SK-N-MC (cell line): ENCODE results near the gene MAFB.

ENCODE experiments used
- EZH2 ChIP-seq: fragments of 200-600 bp; sonication (generic); IDR thresholded peaks from one replicate; pipeline ENCODE4 v1.6.1; 2017; ENCODE audit warnings: antibody characterized with exemption
- FOXP2 ChIP-seq: optimal IDR thresholded peaks from 2 replicates; pipeline ENCODE3; 2011; ENCODE audit warnings: mild to moderate bottlenecking, moderate library complexity; ENCODE audit not compliant: insufficient read depth; ENCODE audit errors: extremely low read length, control extremely low read depth
- POLR2AphosphoS5 ChIP-seq: IDR thresholded peaks from 2 replicates; pipeline ENCODE4 v1.6.1; 2012; ENCODE audit warnings: mild to moderate bottlenecking, low read depth, low read length, borderline replicate concordance

DNA sequence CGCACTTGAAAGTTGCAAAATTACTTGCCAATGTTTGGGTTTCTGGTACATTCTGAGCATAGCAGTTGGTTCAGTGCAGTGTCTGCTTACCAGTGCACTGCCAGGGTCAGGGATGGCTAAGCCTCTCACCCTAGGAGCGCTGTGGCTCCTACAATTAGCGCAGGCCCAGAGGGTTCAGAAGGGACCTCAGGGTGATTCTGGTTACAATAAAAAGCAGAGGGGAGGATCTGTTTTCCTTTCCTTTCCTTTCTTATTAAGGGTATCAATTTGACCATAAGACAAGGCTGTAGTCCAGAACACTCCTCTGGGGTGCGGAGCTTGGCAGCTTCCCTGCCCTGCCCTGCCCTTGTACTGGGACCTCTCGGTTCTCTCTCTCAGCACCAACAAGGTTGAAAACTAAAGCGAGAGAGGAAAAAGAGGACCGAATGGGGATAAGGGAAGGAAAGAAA is 2.6 kb downstream of the MAFB start:
- TF ChIP-seq EZH2 (no peak), POLR2AphosphoS5 (peak; percentile 58; the same call in 1 of the 2 replicates), FOXP2 (no peak)
